Fibroblast of the aortic adventitia (primary cell): Measurements from ENCODE around the gene RPL41. TPM values are rescaled to one million over a fixed set of nuclear protein-coding genes. Genes with fewer than 3 reads are reported as not detected.

Experiments
- DNase-seq: peaks from one replicate; pipeline ENCODE4 v3.0.0-alpha.2; 2010; ENCODE audit warnings: low read depth
- H3K4me3 ChIP-seq: 2 replicates; pipeline ENCODE4 v1.5.1; 2011; ENCODE audit warnings: low read depth, mild to moderate bottlenecking, control low read depth, low read length, moderate library complexity
- total RNA-seq: library from RNA; depleted of rRNA; stranded (reverse); fragments of >200 nt; gene quantifications from 2 replicates; pipeline ENCODE4 v1.2.3, GENCODE V29; 2012; ENCODE audit warnings: low replicate concordance
- TF ChIP-seq, protein P1 (sequence below): IDR thresholded peaks from 2 replicates; pipeline ENCODE4 v1.5.1; 2011; ENCODE audit warnings: mild to moderate bottlenecking, low read length, control low read depth, inconsistent platforms; ENCODE audit not compliant: insufficient read depth

RPL41 gene
- total RNA-seq, 1 donor, result 2,772 TPM

DNA sequence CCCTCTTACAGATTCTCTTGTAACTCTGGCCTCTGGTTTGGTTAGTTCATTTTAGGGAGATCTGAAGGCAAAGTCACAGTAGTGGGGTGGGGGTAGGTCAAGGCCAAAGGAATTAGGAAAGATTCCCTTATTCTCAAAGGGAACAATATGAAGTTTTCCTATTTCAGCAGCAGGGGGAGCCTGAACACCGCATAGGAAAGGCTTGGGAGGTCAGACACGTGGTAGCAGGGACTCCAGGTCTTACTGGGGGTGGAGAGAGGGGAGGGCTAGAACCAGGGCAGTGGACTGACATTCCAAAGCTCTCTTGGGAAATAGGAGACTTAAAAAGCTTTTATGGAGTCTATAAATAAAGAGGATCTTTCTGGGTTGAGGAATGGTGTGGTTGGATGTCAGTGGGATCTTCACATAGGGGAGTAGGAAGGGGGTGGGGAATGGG, 2.9 kb downstream of the RPL41 start:
- H3K4me3 ChIP-seq, result peak overlapping the region; percentile 90

DNA sequence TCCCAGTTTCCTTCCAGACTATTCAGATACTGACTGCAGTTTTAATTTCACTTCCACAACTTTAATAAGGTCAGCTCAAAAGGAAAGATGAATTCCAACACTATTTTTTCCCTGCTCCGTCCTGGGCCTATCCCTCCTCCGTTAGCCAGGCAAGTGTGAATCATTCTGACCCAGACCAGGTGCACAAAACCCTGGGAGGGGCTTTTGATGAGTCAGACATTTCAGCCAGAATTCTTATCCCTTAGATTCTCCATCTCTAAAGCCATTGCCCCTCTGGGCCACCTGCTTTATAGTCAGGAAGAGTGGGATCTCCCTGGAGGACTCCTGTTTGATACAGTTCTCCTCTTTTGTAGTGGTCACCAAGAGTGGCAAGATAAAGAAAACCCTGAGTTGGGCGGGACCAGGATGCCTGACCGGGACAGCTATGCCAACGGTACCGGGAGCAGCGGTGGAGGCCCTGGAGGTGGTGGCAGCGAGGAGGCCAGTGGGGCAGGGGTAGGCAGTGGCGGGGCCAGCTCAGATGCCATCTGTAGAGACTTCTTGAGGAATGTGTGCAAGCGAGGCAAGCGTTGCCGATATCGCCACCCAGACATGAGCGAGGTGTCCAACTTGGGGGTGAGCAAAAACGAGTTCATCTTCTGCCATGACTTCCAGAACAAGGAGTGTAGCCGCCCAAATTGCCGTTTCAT, 3.9 kb downstream of the RPL41 start:
- no peak for DNase-seq
- no peak overlapping the region for H3K4me3 ChIP-seq
- TF ChIP-seq, protein P1, sequence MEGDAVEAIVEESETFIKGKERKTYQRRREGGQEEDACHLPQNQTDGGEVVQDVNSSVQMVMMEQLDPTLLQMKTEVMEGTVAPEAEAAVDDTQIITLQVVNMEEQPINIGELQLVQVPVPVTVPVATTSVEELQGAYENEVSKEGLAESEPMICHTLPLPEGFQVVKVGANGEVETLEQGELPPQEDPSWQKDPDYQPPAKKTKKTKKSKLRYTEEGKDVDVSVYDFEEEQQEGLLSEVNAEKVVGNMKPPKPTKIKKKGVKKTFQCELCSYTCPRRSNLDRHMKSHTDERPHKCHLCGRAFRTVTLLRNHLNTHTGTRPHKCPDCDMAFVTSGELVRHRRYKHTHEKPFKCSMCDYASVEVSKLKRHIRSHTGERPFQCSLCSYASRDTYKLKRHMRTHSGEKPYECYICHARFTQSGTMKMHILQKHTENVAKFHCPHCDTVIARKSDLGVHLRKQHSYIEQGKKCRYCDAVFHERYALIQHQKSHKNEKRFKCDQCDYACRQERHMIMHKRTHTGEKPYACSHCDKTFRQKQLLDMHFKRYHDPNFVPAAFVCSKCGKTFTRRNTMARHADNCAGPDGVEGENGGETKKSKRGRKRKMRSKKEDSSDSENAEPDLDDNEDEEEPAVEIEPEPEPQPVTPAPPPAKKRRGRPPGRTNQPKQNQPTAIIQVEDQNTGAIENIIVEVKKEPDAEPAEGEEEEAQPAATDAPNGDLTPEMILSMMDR, result no peak

More for the DNA sequence above, 2.9 kb downstream of the RPL41 start:
- TF ChIP-seq, protein P1, result peak; percentile 85
- peak; percentile 96 for DNase-seq

DNA sequence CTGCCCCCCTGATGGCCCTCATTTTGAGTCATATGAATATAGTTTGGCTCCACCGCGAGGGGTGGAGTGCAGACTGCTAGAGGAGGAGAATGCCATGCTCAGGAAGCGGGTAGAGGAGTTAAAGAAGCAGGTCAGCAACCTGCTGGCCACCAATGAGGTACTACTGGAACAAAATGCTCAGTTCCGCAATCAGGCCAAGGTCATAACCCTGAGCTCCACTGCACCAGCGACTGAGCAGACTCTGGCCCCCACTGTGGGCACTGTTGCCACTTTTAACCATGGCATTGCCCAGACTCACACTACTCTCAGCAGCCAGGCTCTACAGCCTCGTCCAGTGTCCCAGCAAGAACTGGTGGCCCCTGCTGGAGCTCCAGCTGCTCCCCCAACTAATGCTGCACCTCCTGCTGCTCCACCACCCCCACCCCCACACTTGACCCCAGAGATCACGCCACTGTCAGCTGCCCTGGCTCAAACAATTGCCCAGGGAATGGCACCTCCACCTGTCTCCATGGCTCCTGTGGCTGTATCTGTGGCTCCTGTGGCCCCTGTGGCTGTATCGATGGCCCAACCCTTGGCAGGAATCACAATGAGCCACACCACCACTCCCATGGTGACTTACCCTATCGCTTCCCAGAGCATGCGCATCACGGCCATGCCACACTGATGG, 4.9 kb downstream of the RPL41 start:
- H3K4me3 ChIP-seq, result no peak overlapping the region
- DNase-seq, result no peak
- TF ChIP-seq, protein P1, result no peak

DNA sequence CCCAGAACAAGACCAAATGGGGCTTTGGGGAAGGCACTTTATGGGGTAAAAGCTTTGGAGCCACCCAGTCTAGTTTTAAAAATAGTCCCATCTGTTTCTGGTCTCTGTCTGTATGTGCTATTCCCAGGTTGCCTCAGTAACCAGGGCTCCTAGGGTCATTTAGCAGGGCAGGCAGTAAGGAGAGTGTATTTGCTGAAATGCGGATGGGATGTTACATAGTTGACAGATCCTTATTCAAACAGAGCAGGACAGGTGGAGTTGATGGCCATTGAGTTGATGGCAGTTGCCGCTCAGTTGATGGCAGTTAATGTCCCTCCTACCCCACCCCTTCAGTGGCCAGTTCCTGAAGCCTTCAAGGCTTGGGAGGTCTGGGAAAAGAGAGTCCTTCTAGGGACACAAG, 6.2 kb downstream of the RPL41 start:
- TF ChIP-seq, protein P1, result no peak
- no peak for DNase-seq
- H3K4me3 ChIP-seq, result no peak overlapping the region

DNA sequence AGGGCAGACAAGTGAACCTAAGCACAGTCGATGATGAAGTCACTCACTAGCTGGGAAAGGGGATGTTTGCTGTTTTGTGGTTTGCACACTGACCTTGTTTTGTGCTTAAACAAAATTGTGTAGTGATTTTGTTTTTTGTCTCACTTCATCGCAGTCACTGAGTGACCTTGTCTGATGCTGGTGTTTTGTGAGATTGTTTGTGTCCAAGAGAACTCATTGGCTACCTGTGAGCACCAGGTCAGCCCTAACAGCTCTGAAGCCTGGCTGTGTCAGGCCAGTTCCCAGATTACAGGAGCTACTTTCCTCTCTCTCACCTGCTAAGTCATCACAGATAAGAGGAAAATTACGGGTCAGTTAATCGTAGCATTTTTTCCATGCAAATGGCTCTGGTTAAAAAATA, 7.7 kb downstream of the RPL41 start:
- no peak overlapping the region for H3K4me3 ChIP-seq
- no peak for DNase-seq
- TF ChIP-seq, protein P1, result no peak

DNA sequence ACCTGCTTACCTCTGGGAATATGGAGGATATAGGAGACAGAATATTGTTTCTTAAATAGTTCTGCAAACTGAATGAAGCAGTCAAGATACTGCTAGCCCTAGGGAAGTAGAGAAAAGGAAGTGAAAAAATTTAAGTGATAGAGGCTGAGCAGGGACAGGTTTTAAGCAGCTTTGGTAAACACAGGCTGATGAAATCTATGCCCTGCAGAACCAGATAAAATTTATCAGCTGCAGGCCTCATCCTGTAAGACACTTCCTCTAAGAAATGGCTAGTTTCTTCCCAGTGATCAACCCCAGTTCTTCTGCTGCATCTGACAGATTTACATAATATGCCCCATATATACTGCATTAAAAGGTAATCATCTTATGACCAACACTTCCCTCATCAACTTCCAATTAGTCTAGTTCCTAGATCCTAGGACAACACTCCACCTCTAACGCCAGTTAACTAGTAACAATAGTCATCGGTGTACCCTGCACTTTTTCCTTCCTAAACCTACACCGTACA, 10.4 kb downstream of the RPL41 start:
- TF ChIP-seq, protein P1, result no peak
- H3K4me3 ChIP-seq, result peak overlapping the region; percentile 64
- no peak for DNase-seq
